GF-D8 (cell line): ENCODE results near the gene GRID1.

Source experiments
- DNase-seq: peaks from one replicate; lab custom pipeline; 2025; lab: John Stamatoyannopoulos, UW

The GRID1 gene

DNA sequence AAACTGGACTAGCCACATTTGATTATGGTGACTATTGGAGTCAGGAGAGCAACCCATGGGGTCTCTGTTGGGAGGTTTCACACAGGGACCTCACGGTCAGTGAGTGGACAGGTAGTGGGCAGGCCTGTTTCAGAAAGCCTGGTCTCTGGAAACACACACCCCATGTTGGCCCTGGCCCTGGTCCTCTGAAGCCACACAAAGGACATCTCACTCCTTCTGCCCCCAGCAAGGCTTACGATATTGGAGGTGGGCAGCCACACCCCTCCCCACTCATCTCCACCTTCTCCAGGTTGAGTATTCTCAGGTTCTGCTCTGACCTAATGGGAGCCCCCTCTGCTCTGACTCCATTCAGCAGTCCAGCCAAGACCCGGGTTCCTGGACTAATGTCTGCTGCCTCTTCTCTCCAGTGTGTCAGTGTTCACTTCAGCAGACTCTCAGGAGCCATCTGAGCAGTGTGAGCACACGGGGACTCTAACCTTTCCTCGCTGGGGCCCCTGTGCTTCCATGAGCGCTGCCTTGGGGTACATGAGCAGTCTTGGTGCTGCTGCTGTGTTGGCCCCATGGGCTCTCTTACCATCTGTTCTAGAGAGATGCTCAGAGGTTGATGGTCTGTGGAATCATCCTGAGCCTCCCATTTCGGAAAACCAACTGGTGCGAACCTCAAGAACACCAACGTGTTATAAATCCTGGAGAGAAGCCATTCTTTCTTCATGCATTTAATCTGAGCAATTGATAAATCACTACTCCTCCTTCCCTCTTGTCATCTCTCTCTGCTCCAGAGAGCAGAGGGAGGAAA, 748.6 kb downstream of the GRID1 start:
- no peak for DNase-seq

GRCh38 chr10:85615556-85615955, 751.0 kb downstream of the GRID1 start:
- no peak for DNase-seq

DNA sequence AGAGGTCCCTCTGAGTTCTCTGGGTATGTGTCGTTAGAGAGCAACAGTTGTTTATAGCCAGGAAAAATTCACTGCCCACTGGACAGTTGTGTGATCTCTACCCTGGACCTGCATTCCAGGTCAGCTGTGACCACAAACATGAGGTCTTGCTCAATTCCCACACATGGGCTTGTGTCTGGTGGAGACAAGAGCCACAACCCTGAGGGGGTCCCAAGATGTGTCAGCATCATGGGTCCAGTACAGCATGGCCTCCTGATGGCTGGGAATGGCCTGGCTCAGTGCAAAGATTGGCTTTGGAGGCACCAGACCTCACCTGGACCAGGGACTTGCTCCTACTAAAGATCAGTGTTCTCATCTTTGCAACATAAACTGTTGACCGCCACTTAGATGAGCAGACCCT, 751.6 kb downstream of the GRID1 start:
- no peak for DNase-seq

DNA sequence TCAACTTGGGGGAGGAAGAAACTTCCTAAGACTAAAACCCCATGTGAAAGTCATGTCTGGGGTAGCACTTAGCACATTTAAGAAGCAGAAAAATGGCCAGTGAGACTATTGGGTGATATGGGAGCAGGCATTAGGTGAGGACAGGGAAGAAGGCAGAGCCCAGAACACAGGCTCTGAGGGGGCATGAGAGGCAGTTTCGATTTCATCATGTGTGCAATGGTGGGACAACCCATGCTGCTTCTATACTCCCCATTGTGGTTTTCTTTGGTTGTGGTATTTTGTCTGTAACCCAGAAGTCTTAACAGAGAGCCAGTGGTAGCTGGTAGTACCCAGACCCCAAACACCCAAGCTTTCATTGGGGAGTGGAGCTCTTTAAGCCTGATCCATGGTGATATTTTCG, 752.0 kb downstream of the GRID1 start:
- DNase-seq, result no peak

DNA sequence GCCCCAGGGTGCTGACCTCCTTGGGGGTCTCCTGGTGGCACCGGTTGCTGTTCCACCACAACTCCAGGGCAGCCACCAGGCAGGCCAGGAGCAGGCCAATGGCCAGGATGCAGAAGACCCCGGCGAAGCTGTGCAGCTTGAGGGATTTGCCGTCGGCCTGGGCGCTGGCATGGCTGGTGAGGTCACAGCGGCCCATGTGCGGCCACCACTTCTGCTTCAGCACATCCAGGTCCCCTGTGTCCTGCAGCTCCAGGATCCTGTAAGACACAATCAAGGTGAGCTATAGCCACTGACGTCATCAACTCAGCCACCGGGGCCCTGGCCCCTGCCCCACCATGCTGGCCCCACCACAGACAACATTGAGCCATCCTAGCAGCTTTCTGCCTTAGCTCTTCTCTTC, 753.2 kb downstream of the GRID1 start:
- DNase-seq, result no peak

GRCh38 chr10:85612833-85613232, 753.8 kb downstream of the GRID1 start:
- no peak for DNase-seq

DNA sequence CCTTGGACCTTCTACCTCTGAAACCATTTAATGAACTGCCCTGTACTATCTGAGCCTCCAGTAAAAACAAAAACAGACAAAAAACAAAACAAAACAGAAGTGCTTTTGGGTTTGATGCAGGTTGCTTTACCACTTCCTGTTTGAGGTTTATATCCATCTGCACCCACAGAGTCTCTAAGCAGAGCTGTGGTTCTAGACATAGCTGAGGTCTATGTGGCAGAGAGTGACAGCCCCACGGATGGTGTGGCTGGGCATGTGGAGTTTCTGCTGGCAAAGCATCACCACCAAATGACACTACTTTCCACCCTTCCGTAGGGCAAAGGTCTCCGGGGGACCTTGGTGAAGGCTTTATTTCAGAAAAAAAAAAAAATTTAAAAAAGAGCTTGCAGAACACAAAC, 754.2 kb downstream of the GRID1 start:
- DNase-seq, result no peak

GRCh38 chr10:85611746-85612377, 754.7 kb downstream of the GRID1 start:
- no peak for DNase-seq

- no peak for DNase-seq
These were observed 755.4 kb downstream of the GRID1 start for GRCh38 chr10:85611093-85611740.

DNA sequence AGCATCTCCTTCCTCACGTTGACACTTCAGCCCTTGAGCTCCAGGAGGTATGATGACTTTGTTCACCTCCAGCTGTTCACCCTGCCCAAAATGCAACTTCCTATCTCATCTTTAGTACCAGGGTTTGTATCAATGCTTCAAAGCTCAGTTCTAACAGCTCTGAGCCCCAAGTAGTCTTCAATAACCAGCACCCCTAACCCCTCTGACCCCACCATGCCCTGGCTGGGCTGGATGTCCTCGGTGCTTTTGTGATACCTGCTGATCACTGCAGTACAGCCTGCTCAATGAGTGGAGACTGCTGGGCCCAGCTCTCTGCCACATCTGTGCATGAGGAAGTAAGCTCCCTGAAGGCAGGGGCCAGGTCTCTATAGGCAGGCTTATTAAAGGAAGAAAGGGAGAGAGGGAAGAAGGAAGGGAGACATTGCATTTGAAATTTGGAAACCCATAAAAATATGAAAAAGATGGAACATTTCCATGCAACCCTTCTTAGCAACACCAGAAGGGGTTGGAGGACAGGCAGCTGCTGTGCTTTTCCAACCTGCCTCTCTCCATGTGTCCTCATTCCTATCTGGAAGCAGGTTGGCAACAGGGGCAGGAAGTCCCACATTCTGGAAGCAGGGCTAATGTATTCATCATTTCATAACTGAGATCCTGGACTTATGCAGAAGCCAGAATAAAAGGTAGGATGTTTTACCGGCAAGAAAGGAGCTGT, 756.1 kb downstream of the GRID1 start:
- no peak for DNase-seq

GRCh38 chr10:85609509-85609908, 757.1 kb downstream of the GRID1 start:
- DNase-seq, result no peak

- no peak for DNase-seq
These were observed 757.9 kb downstream of the GRID1 start for GRCh38 chr10:85608706-85609105.

- DNase-seq, result no peak
These were observed 759.4 kb downstream of the GRID1 start for GRCh38 chr10:85607043-85607695.

DNA sequence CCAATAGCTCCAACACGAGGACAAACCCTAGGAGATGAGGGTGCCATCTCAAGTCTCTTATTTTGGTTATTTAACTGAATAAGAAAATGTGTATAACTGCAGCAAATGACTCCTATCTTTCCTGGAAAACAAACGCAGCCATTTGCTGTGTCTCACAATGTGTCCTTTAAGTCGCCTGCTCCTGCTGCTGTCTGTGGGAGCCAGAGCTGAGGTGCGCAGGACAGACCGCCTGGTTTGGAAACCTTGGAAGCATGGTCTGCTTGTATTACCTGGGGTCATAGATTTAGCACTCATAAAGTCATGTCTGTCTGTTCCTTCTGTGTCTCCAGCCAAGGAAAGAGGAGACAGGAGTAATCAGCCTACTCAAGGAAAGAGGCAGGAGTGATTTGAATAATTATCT, 760.2 kb downstream of the GRID1 start:
- no peak for DNase-seq

GRCh38 chr10:85604884-85605283, 761.7 kb downstream of the GRID1 start:
- no peak for DNase-seq

- DNase-seq, result no peak
These were observed 762.4 kb downstream of the GRID1 start for GRCh38 chr10:85604136-85604725.

- DNase-seq, result no peak
These were observed 763.2 kb downstream of the GRID1 start for GRCh38 chr10:85603151-85603940.

- no peak for DNase-seq
These were observed 763.9 kb downstream of the GRID1 start for GRCh38 chr10:85602713-85603112.

GRCh38 chr10:85602306-85602705, 764.3 kb downstream of the GRID1 start:
- DNase-seq, result no peak

DNA sequence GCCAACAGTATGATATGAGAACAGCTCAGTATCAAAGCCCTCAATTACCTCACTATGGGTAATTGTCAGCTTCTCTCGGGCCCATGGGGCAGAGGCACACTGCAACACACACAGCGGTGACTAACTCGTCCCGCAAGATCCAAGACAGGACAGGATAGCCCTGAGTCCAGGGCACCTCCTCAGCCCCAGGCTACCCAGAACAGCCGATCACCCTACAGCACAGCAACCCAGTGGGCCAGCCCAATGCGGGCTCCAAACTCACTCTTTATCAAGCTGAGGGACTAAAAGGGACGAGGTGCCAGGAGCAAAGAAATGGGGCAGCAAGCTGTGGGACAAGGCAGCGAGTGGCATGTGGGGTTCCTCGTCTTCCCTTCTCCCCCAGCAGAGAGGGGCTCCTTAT, 765.1 kb downstream of the GRID1 start:
- no peak for DNase-seq

- DNase-seq, result no peak
These were observed 765.9 kb downstream of the GRID1 start for GRCh38 chr10:85600744-85601081.
